Measurements from ENCODE around the gene FGD1.
"Not testable (repeated sequence)": the region's sequence is repeated elsewhere in the genome, so short reads cannot be mapped to it uniquely, and the experiment has no call there.

- TF ChIP-seq EZH2phosphoT487 (IDR thresholded peaks at IDR 0.05; ENCODE audit: insufficient read depth, low read depth); EZH2 (IDR thresholded peaks at IDR 0.05; ENCODE audit: insufficient read depth, poor library complexity, severe bottlenecking): not testable (repeated sequence)
These were observed 6.2 kb downstream of the FGD1 start for GRCh38 chrX:54489819-54490218.

Data from GM23248 (cell line).